NCI-H2196 (cell line): Measurements from ENCODE around the gene UBAC1.
"Not testable (repeated sequence)": the region's sequence is repeated elsewhere in the genome, so short reads cannot be mapped to it uniquely, and the experiment has no call there.

ENCODE experiments used
- DNase-seq: peaks from one replicate; lab custom pipeline; 2025; ENCODE audit not compliant: unreplicated experiment; lab: John Stamatoyannopoulos, UW

Gene UBAC1

GRCh38 chr9:135943604-135944003 lies 17.6 kb downstream of the UBAC1 start:
- not testable (repeated sequence) for DNase-seq

GRCh38 chr9:135941288-135941995 lies 19.7 kb downstream of the UBAC1 start:
- DNase-seq, result no peak

DNA sequence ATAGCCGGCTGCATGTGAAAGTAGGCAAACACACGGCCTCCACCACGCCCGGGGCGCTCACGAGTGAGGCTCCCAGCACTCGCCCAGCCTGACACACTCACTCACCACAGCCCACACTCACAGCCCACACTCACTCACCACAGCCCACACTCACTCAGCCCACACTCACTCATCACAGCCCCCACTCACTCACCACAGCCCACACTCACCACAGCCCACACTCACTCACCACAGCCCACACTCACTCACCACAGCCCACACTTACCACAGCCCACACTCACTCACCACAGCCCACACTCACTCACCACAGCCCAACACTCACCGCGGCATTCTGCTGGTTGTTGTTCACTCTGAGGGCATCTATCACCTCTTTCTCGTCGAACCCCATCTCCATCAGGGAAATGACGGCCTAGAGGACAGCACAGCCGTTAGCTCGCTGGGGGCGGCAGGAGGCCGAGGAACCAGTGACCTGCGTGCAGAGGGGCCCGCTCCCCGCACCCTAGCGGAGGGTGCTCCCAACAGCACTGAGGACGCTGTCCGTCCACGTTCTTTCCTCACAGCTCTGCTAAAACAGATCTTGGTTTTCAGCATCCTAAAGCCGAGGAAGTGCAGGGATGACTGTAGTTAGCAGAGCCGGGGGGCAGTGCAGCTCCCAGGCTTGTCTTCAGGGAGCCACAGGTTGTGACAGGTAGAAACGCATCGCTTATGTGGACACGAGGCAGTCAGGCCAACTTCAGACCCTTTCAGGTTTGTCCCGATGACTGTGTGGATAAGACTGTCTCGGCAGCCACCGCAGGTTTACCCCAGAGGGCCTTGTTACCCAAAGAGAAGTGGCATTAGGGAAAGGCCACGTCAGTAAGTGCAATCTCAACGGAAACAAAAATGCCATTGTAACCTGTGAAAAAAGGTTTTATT lies 21.6 kb downstream of the UBAC1 start:
- DNase-seq, result no peak

DNA sequence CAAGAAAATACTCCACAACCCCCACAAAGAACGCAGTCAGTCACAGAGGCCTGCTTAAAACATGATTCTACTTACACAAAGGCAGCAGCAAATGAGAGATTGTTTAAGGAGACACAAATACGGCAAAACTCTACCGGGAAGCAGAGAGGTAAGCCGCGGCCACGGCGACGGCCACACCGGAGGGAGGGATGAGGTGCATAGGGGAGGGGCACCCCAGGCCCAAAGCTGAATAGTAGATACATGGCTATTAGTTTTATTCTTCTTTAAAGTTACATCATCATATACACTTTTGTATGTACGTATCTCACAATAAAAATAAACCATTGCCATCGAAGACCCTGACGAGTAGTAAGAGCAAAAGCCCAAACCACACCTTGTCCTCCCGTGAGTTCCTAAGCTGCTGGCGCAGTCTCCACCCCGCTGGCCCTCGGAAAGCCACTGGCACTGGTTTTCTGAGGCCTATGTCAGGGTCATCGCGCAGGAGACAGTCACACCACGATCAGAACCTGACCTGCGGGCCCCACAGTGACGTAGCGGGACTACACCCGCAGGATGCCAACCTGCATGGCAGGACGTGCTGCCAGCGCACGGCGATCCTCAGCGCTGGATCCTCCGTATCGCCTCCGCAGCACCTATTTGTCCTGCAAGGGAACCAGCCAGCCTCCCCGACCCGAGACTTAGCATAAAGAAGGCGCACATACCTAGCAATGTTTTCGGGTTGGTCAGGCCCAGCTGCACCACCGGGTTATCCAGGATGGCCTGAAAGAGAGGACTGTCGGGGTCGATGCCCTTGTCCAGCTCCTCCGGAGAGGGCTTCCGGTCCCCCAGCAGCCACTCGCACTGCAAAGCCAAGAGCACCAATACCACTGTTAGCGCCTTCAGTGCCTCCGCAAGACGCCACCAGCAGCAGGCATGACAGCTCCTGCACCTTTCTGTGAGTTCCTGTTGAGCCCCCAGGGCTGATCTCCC lies 23.4 kb downstream of the UBAC1 start:
- DNase-seq, result no peak

DNA sequence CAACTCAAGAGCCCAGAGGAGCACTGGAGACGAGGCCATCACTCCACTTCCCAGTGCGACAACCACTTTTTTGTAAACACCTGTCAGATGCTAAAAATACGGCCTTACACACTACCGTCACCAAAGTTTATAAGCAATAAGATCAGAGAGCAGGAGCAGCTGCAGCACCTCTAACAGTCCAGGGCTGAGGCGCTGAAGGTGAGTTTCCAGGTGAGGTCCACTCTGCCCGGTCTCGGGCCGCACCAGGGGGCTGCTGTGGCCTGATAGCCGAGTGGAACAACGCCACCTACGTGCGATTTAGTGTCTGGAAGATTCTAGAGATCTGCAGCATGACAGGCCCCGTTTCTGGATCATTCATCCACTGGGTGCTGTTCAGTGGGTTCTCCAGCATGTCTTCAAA lies 28.1 kb downstream of the UBAC1 start:
- no peak for DNase-seq

DNA sequence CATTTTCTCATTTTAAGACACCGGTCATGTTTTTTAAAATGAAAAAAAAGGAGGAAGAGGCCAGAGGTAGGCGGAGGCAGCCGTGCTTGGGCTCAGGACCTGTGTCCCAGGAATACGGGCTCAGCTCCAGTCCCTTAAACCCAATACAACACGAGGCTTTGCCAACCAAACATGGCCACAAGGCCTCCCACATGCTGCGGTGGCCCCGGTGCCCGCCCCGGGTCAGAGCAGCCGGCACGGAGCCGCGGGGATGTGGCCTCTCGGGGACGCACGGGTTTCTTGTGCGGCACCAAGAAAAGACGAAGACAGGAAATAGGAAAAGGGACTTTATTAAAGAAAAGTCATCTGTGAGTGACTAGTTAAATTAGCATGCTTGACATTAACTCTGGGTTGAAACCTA lies 28.5 kb downstream of the UBAC1 start:
- DNase-seq, result no peak

- DNase-seq, result no peak
Measured at GRCh38 chr9:135931349-135931820, 29.8 kb downstream of the UBAC1 start.

- no peak for DNase-seq
Measured at GRCh38 chr9:135930446-135931345, 30.5 kb downstream of the UBAC1 start.

DNA sequence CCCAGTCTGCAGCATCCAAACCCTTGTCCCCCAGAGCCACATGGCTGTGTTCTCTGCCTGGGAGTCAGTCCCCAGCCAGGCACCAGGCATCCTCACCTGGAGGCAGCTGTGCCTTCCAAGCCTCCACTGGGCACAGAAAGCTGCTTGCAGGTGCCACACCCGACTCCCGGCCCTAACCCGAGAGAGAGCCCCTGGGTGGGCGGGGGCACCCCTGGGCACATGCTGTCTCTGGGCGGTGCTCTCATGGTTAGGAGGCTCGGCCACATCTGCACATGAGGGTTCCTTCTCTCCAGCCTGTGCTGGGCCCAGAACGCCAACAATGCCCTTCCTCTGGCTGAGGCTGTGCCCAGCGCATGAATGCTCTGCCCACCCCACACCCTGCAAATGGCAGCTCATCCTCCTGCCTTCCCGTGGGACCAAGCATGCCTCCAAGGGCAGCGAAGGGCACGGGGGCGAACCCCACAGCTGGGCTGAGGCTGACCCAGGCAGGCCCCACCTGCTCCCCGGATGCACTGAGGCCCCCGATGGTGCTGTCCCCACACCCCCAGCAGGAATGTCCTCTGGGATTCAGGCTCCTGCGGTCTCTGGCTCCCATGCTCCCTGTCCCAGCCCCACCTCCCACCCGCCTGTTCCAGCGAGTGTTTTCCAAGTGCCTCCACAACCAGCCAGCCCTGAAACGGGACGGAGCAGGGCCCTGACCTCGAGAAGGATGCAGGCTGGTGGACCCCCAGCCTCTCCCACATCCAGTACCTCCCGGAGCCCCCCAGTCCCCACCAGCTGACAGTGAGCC lies 31.3 kb downstream of the UBAC1 start:
- no peak for DNase-seq

DNA sequence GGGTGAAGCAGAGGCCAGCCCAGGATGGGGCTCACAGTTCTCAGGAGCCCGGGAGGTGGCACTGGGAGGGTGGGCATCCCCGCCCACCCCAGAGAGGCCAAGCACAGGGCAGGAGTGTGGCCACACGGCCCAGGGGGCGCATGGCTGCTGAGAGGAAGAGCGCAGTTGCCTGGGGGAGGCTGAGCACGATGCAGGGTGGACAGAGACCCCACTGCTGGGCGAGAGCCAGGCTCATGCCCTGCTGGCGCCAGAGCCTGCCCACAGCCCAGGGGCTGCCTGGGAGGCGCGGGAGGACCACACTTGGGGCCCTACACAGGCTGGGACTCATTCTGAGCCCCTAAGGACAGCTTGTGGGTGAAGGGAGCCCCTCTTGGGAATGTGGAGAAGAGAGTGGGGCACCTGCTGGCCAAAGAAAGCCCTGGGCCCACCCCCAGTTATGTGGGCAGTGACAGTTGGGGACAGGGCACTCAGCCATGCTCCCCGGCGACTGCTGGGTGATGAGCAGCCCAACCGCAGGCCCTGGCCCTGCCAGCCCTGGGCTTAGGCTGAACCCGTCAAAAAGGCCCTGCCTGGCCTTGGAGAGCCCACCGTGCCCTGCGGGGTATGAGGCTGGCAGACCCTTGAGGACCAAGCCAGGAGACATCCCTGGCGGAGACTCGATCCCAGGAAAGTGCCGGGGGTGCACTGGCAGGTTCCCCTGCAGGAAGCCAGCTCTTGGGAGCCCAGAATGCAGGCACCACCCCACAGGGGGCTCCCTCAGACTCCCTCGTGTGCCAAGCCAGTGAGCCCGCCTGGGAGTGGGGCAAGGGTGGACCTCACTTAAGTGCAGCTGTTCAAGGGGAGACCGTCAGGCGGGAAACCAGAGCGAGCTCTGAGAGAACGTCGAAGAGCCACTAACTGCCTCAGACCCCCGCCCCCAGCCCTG lies 32.2 kb downstream of the UBAC1 start:
- DNase-seq, result no peak

DNA sequence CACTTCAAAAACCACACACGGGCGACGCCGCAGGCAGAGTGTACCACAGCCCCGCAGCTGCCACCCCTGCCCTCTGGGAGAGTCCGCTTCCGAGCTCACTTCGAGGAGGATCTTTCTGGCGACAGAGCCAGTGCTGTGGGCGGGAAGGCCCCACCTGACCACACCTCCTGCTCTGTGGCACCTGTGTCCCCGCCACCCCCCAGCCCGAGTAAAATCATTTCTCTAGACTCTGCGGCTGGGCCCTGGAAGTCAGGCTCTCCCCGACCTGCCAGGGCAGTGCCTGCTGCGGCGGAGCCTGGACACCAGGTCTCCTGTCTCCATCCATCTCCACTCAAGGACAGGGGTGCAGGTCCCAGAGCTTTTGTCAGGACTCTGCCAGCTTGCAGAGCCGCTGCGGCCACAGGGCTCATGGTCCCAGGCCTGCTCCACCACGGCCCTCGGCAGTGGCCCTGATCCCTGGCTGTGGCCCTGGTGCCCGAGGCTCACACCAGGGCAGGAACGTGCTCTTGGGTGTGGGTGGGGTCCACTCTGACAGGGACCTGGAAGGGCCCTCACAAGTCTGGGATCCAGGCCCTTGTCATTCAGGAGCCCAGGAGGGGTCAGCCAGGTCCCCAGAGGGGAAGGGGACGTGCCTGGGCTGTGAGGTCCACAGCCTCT lies 33.0 kb downstream of the UBAC1 start:
- DNase-seq, result no peak

DNA sequence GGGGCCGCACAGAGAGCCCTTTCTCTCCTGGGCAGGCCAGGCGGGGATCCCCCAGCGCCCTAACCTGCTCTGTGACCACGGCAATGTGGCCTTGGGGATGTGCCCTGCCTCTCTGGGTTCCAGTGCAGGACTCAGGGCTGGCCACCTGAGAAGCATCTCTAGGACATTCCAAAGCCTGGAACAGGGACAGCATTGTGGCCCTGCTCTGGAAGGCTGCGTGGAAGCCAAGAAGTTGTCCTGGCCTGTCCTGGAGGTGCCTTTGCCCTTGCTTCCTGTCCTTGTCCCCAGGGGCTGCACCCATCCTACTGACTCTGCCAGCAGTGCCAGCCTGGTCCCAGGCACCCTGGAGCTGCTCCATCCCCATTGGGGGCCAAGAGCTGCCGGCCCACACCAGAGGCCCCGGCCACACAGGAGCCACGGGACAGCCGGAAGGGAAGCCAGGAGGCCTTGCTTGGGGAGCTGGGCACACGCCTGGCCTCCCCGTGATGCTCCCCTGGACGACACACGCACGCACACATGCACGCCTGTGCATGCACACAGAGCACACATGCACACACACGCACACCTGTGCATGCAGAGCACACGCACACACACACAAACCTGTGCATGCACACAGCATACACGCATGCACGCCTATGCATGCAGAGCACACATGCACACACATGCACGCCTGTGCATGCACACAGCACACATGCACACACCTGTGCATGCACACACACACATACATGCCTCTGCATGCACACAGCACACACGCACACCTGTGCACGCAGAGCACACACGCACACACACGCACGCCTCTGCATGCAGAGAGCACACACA lies 33.8 kb downstream of the UBAC1 start:
- no peak for DNase-seq

GRCh38 chr9:135926402-135927194 lies 34.6 kb downstream of the UBAC1 start:
- DNase-seq, result no peak

- DNase-seq, result no peak
Measured at GRCh38 chr9:135925496-135926133, 35.6 kb downstream of the UBAC1 start.

DNA sequence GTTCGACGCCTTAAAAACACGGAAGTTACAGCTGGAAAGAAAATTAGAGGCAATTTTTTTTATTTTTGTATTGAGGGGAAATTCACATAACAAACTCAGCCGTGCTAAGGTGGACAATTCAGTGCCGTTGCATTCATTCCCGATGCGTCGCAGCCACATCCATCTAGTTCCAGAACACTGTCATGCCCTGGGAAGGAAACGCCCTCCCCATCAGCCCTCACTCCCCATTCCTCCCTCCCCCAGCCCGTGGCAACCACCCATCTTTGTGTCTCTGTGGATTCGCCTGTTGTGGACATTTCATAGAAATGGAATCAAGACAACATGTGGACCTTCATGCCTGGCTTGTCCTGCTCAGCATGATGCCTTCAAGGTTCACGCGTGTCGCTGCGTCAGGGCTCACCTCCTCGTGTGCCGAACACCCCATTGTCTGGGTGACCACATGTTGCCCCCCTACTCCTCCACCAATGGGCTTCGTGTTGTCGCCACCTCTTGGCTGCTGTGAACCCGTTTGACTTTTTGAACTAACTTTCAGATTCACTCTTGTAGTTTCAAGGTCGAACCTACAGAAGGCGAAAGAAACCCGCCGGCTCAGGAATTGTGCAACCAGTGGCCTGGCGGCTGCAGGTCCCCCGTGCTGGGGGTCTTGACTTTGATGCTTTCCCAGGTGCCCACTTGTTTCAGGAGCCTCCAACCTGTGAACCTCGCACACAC lies 36.4 kb downstream of the UBAC1 start:
- no peak for DNase-seq
